ENCODE measurements around the gene DBN1. TPM values are rescaled to one million over a fixed set of nuclear protein-coding genes. Genes with fewer than 3 reads are reported as not detected.

Gene DBN1
- total and polyA plus RNA-seq, 2 of the 8 experiments (the other 6 are each of a cell fraction or from before 2014, with no cell fraction given), result 168 to 333 TPM

DNA sequence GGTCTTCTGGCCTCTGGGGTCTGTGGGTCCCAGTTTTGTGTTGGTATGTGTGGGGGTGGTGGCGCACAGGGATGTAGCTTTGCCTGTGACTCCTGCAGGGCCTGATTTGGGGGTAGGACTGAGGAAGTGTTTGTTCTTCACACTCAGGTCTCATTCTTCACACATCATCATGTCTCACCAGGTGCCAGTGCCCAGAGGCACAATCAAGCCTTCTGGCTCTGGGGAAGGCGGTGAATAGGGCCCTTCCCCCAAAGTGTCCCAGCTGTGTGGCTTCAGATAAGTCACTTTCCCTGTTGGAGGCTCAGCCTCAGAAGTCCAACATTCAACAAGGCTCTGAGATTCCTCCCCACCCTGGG, 5.1 kb downstream of the DBN1 start:
- Histone ChIP-seq H4K91ac (replicated peaks; ENCODE audit: insufficient read length, low read length) (no peak overlapping the region), H3K56ac (replicated peaks; ENCODE audit: insufficient read length, low read depth, low read length) (no peak overlapping the region), H2AK5ac (ENCODE audit: low read depth, low read length) (no peak overlapping the region), H3K27ac (ENCODE audit: low read depth, low read length) (0 out of 2 replicates have a peak overlapping the region, but pooled peaks have one; percentile 26), H3K79me1 (ENCODE audit: low read depth, low read length) (peaks cover 22% of the 10 kb centered on the region), H4K8ac (ENCODE audit: extremely low read depth, insufficient read depth, low read length) (peak overlapping the region; percentile 72), H3K23ac (ENCODE audit: insufficient read length) (no peak overlapping the region), H2BK120ac (replicated peaks; ENCODE audit: low read depth, low read length) (no peak overlapping the region), H2BK5ac (ENCODE audit: low read depth, low read length) (no peak overlapping the region), H2BK15ac (ENCODE audit: low read length) (no peak overlapping the region), H3K4me1 (replicated peaks in 1 of 4; ENCODE audit: control insufficient read depth in 3 of 4, insufficient read depth in 4 of 4, low read length in 3 of 4) (peaks cover 11 to 30% (median 28%) of the 10 kb centered on the region in 4 experiments), H3K79me2 (ENCODE audit: control insufficient read depth in 1 of 2, insufficient read depth in 2 of 2, low read length in 2 of 2) (peaks cover 14 to 54% of the 10 kb centered on the region in 2 experiments), H3K23me2 (ENCODE audit: low read depth, low read length) (no peaks in the 10 kb centered on the region; the same call in 1 of the 2 replicates), H3K9ac (replicated peaks in 1 of 4; ENCODE audit: extremely low read depth in 1 of 4, low read depth in 3 of 4, low read length in 3 of 4) (no peak overlapping the region; a peak in 3 of 7 replicates), H3K18ac (ENCODE audit: extremely low read depth, low read length) (no peak overlapping the region), H2BK12ac (ENCODE audit: low read depth, low read length) (no peak overlapping the region), H2BK20ac (ENCODE audit: low read length) (no peak overlapping the region), H3K9me3 (ENCODE audit: insufficient read depth in 2 of 2, low read depth in 1 of 2, low read length in 1 of 2) (peaks cover 0 to 4% of the 10 kb centered on the region in 2 experiments; a peak in 2 of 4 replicates), H3K36me3 (ENCODE audit: control insufficient read depth in 2 of 4, insufficient read depth in 4 of 4, low read length in 3 of 4) (peaks cover 36 to 66% (median 49%) of the 10 kb centered on the region in 4 experiments), H4K5ac (ENCODE audit: insufficient read length, low read depth, low read length) (no peak overlapping the region), H2AFZ (ENCODE audit: low read length) (no peak overlapping the region), H3K4me3 (ENCODE audit: extremely low read depth in 1 of 4, insufficient read depth in 2 of 4, low read depth in 3 of 4, low read length in 4 of 4) (no peak overlapping the region), H3K4ac (replicated peaks; ENCODE audit: insufficient read length, low read depth, low read length) (no peak overlapping the region), H3K14ac (ENCODE audit: insufficient read length) (no peak overlapping the region), H4K20me1 (replicated peaks in 1 of 2; ENCODE audit: control insufficient read depth in 1 of 2, insufficient read depth in 2 of 2, low read length in 2 of 2) (peaks cover 32 to 45% of the 10 kb centered on the region in 2 experiments), H3K27me3 (replicated peaks in 1 of 4; ENCODE audit: control insufficient read depth in 3 of 4, extremely low read depth in 1 of 4, insufficient read depth in 3 of 4, low read length in 3 of 4) (no peaks in the 10 kb centered on the region), H3K4me2 (ENCODE audit: insufficient read depth in 1 of 2, low read depth in 2 of 2, low read length in 2 of 2) (no peak overlapping the region)
- POLR2A ChIA-PET (ENCODE audit: partially characterized antibody), result interaction anchor here (0.8 to 67.5 kb wide), 4 partner anchors 1 to 156 kb away, joined by 3 to 3349 read pairs (median 1676); partner anchors contain the start of genes DBN1, DDX41, DOK3 and PDLIM7
- DNase-seq (ENCODE audit: low read depth in 1 of 2, low spot score in 2 of 2), result no peak
- TF ChIP-seq ASH2L (IDR thresholded peaks at IDR 0.05; ENCODE audit: low read length) (no peak), BACH1 (IDR thresholded peaks at IDR 0.05; ENCODE audit: low read length) (no peak), CTBP2 (IDR thresholded peaks at IDR 0.05; ENCODE audit: borderline replicate concordance, insufficient read depth, insufficient read length, low read length) (no peak), RXRA (IDR thresholded peaks at IDR 0.05; ENCODE audit: insufficient read depth, low read depth, low read length) (no peak)
- WGBS, 2 experiments (ENCODE audit: extremely low coverage in 1 of 2, insufficient coverage in 1 of 2, insufficient read length in 1 of 2, insufficient replicate concordance in 2 of 2, low coverage in 1 of 2, low lambda C conversion rate in 2 of 2, missing lambda C conversion rate in 1 of 2), result 100% methylated on average over 2 of the region's 2 CpGs; no CpG with 5 or more reads in 1 of the 2 experiments
- FAIRE-seq, result no peak
- CTCF ChIA-PET (ENCODE audit: partially characterized antibody), result interaction anchor here (0.9 to 7.9 kb wide), 9 partner anchors 9 to 158 kb away, joined by 3 to 64 read pairs (median 3); no protein-coding TSS in a partner anchor
